Esophagus muscularis mucosa (tissue), 4 donors: Measurements from ENCODE around the gene GADL1.

Experiments
- EP300 ChIP-seq: sonication (generic); formaldehyde crosslinking; IDR thresholded peaks from one replicate; pipeline ENCODE4 v1.6.1; 2017; ENCODE audit warnings: antibody characterized with exemption
- POLR2A ChIP-seq: fragments of 450-650 bp; IDR thresholded peaks from one replicate; pipeline ENCODE4 v1.6.1; 2017; ENCODE audit warnings: antibody characterized with exemption, moderate library complexity, mild to moderate bottlenecking, low read depth
- POLR2AphosphoS5 ChIP-seq, 2 donors: sonication (generic); formaldehyde crosslinking; IDR thresholded peaks; one replicate each; pipeline ENCODE4 v1.6.1; 2017; ENCODE audit warnings: antibody characterized with exemption in 2 of 2
- TF ChIP-seq, protein P1 (sequence below), 3 experiments: fragments of 200-600 bp in 2 of 3; fragments of 450-650 bp in 1 of 3; sonication (generic) in 2 of 3; IDR thresholded peaks; one replicate each; pipeline ENCODE4 v1.5.1; 2017 to 2019; ENCODE audit warnings: antibody characterized with exemption in 3 of 3, mild to moderate bottlenecking in 2 of 3, moderate library complexity in 1 of 3

DNA sequence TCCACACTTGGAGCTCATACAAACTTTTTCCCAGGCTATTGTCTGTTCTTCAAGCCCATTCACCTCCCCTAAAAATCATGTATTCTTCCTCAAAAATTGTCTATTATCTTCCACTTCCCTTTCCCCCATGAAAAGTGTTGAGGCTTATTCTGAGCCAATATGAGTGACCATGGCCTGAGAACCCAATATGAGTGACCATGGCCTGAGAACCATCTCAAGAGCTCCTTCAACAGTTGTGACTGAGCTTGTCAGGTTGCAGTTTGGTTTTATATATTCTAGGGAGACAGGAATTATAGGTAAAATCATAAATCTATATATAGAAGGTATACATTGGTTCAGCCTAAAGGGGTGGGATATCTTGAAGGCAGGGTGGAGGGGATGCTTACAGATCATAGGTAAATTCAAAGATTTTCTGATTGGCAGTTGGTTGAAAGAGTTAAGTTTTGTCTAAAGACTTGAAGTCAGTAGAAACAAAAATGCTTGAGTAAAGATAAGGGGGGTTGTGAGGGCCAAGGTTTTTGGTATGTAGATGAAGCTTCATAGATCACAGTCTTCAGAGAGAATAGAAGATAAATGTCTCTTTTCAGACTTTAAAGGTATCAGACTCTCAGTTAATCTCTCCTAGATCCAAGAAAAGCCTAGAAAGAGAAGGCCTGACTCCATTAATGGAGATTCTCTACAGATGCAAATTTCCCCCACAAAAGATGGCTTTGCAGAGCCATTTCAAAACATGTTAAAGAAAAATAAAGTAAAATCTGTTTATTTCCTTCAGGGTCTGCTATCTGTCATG, 192.2 kb downstream of the GADL1 start:
- TF ChIP-seq, protein P1, sequence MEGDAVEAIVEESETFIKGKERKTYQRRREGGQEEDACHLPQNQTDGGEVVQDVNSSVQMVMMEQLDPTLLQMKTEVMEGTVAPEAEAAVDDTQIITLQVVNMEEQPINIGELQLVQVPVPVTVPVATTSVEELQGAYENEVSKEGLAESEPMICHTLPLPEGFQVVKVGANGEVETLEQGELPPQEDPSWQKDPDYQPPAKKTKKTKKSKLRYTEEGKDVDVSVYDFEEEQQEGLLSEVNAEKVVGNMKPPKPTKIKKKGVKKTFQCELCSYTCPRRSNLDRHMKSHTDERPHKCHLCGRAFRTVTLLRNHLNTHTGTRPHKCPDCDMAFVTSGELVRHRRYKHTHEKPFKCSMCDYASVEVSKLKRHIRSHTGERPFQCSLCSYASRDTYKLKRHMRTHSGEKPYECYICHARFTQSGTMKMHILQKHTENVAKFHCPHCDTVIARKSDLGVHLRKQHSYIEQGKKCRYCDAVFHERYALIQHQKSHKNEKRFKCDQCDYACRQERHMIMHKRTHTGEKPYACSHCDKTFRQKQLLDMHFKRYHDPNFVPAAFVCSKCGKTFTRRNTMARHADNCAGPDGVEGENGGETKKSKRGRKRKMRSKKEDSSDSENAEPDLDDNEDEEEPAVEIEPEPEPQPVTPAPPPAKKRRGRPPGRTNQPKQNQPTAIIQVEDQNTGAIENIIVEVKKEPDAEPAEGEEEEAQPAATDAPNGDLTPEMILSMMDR (IDR thresholded peaks at IDR 0.05): no peak
- TF ChIP-seq POLR2A: no peak
- no peak for TF ChIP-seq POLR2AphosphoS5 (IDR thresholded peaks at IDR 0.05)
- no peak for TF ChIP-seq EP300
